GM11168 (cell line): Measurements from ENCODE around the gene AATK.

Experiments
- in situ Hi-C: fragments of 300-500 bp; cut with MboI; formaldehyde crosslinking; loops from one replicate; pipeline ENCODE4 v1.12.0; 2022; ENCODE audit warnings: low sequenced_read_pairs; ENCODE audit not compliant: unreplicated experiment

Gene AATK

DNA sequence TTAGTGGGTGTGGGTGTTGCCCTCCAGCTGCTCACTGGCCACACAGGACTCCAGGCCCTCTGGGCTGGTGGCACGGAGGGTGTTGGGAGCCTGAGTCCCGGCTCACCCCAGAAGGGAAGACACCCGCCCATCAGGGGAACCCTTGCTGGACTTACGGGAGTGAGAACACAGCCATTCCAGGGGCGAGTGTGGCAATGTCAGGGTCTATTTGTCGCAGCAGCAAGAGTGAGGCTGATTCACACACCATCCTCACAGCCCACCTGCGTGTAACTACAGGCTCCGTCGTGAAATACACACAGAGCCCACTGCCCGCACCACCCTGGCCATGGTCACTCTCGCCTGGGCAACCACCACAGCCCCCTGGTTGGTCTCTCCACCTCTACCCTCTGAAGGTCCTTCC lies 17.8 kb upstream of the AATK start:
- in situ Hi-C loops, result no loop called here

DNA sequence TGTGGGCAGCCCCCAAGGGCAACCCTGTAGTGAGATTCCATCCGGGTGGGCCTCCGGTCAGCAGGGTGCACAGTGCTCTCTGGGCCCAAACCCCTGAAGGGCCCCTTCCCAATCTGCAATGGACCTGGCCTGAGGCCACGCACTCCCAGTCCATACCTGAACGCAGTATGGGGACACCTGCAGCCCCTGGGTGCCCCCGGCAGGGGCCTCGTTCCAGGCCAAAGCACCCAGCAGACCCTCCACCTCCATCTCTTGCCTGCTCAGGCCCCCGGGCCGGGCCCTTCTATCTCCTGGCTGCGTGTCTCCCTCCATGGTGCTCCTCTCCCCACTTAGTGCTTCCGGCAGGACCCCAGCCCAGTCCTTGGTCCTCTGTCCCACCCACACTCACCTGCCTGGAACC lies 17.3 kb upstream of the AATK start:
- in situ Hi-C loops, result no loop called here

DNA sequence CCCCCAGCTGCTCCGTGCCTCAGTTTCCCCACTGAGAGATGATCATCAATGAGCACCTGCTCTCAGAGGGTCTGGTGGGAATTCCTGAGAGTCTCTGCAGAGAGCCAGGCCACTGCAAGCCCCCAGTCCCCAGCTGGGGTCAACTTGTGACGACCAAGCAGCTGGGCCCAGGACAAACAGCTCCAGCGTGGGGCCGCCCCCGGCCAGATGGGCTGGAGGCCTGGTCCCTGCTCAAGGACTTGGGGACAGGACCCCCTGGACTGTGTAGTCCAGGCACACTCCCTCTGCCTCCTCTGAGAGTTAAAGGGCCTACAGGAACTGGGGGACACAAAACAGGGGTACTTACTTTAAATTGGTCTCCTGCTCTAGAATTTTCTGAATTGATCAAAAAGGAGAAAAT lies 16.6 kb upstream of the AATK start:
- in situ Hi-C loops, result no loop called here

DNA sequence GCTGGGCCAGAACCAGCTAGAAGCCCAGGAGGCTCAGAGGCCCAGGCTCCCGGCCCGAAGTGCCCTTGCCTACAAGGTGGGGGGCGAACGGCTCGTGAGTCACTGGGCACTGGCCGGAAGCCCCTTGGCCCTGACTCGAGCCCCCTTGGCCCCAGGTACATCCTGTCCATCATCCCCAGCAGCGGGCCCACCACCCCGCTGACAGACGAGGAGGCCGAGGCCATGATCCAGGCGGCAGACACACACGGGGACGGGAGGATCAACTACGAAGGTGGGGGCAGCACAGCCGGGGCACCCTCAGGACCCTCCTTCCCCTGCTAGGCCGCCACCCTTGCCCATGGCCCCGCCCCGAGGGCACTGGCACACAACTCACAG lies 15.8 kb upstream of the AATK start:
- in situ Hi-C loops, result no loop called here

DNA sequence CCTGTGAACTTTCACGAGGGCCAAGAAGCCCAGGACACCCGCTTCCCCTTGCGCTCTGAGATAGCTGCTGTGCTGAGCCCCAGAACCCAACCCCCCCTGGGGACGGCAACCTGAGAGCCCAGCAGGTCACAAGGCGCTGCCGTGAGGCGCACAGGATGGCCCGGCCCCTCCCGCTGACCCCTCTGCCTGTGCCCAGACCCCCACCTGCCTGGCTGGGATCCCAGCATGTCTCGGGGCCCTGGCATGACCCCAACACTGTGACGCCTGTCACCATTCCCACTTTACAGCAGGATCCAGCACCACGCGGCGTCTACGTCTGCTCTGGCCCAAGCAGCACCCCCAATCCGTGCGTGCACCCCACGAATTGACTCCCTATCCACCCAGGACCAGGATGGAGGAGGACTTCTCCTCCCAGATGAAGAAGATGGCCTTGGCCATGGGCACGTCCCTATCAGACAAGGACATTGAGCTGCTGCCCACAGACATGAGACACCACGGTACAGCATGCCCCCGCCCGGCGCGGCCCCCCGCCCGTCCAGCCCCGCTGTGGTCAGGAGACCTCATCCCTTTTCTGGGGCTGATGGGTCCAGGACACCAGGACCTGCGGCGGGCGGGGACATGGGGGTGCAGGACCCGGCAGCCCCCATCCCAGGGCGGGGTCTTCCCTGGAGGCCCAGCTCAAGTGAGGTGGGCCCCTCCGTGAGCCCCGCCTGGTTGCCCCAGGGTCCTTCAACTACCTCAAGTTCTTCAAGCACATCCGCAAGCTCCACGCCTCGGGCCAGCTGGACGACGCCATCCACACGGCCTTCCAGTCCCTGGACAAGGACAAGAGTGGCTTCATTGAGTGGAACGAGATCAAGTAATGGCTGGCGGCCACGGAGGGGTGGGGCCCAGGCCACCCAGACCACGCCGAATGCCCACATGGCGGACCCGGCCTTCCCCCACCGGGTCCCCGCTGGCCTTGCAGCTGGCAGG lies 15.1 kb upstream of the AATK start:
- in situ Hi-C loops, result no loop called here

DNA sequence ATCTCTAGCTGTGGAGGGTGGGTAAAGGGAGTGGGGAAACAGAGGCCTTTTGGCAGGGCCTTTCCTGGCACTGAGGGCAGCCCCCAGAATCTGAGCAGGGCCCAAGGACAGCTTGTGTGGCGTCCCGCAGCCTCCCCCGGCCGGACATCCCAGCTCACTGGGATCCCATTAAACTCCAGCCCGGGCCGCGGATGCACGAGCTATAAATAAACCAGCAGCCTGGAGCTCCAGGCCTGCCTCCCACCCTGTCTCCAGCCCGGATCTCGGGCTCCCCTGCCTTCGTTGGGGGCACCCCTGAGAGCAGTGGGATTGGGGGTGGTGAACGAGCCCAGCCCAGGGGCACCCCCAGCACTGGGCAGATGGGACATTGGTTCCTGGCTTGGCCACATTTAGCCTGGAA lies 13.8 kb upstream of the AATK start:
- in situ Hi-C loops, result no loop called here

DNA sequence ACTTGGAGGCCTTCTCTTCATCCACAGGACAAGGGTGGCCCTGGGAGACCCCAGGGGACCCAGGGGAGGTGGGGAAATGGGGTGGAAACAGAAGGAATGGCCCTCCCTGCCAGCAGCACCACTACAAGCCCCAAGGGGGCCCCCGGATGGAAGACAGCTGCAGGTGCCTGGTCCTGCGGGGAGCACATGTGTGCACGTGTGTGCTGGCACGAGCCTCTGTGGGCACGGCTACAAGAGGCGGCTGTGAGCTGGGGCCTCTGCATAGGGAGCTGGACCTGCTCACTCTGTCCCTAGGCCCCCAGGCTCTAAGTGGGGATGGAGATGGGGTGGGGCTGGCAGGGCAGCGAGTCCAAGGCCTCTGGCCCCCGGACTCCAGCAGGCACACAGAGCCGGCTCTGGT lies 13.2 kb upstream of the AATK start:
- in situ Hi-C loops, result no loop called here

DNA sequence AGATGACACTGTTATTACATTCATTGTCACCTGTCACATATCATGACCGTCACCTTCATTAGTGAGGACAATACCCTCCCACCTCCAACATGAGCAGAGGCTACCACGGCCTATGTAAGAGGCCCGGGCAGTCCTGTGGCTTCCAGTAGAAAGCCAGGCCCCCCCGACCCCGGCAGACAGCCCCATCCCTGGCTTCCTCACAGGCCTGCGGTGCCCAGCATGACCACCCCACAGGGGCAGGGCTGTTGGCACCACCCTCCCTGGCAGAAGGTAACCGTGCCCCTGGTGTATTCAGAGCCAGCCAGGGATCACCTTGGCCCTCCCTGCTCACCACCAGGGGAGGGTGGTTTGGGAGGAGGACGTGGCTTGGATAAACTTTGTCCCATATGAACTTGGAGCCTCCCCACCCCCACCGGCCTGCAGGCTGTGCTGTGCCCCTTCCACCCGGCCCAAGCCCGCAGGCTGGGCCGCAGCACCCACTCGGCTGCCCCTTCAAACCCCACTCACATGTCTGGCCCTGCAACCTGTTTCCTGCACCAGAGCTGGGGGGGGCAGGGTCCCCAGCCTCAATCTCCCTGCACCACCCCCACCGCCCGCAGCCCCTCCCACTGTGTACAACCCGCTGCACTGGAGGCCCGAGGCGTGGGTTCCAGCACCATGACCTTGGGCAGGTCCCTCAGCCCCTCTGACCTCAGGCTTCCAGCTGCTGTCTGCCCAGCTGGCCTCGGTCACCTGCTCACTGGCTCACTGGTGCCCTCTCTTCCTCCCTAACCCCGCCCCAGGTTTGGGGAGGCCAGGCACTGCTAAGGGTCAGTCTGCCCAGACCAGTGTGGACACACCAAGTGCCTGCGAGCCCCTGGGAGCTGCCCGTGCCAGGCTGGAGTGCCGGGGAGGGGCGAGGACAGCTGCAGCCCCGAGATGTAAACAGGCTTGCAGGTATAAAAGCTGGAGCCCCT lies 12.4 kb upstream of the AATK start:
- in situ Hi-C loops, result no loop called here

DNA sequence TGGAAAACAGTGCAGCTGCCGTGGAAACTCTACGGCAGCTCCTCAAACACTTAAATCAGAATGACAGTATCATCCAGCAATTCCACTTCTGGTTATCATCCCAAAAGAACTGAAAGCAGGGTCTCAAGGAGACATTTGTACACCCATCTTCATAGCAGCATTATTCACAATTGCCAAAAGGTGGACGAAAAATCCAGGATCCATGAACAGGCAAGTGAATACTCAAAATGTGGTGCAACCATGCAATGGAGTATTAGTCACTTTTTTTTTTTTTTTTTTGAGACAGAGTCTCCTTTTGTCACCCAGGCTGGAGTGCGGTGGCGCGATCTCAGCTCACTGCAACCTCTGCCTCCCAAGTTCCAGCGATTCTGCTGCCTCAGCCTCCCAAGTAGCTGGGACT lies 10.6 kb upstream of the AATK start:
- in situ Hi-C loops, result no loop called here

DNA sequence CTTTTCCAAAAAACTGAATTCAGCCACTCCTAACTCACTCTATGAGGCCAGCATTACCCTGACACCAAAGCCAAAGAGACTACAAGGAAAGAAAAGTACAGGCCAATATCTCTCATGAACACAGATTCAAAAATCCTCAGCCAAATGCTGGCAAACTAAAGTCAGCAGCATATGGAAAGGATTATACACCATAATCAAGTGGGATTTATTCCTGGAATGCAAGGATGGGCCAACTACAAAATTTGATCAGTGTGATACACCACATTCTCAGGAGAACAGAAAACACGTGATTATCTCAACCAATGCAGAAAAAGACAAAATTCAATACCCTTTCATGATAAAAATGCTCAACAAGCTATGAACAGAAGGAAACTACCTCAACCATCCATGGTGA lies 7.7 kb upstream of the AATK start:
- in situ Hi-C loops, result no loop called here

DNA sequence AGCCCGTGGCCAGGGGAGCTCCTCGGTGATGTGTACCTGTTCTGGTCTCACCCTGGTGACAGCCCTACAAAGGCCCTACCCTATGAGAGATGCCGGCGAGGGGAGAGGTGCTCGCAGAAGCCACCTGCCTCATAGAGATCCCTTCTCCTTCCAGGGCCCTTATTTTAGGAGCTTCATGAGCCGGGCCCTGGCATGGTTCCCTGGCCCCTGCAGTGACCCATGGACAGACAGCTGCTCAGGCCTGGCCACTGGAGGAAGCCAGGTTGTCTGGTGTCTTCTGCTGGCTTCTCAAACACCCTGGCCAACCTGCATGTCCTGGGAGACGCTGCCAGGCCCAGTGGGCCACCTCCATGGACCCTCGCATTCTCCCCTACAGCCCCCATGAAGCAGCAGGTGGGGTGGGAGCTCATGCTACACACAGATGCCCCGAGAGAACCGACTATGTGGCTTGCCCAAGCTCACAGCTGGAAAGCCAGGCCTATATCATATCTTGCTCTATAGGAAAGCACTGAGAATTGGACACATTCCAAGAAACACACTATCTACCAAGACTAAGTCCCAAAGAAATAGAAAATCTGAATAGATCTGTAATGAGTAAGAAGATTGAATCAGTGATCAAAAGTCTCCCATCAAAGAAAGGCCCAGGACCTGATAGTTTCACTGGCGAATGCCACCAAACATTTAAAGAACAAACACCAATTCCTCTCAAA lies 7.2 kb upstream of the AATK start:
- in situ Hi-C loops, result no loop called here

DNA sequence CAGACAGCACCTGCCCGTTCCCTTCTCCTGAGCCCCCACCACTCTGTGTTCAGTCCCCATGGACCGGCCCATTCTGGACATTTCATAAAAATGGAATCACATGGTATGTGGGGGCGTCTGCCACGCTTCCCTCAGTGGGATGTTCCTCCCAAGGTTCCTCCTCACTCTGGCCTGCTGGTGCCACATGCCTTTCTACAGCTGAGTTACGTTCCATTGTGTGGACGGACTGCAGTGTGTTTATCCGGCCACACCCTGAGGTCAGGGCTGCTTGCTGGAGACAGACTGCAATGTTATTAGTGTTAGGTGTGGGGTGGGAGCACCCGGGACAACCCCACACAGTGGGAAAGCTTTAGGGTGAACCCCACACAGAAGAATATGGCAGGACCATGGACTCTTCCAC lies 5.9 kb upstream of the AATK start:
- in situ Hi-C loops, result no loop called here

DNA sequence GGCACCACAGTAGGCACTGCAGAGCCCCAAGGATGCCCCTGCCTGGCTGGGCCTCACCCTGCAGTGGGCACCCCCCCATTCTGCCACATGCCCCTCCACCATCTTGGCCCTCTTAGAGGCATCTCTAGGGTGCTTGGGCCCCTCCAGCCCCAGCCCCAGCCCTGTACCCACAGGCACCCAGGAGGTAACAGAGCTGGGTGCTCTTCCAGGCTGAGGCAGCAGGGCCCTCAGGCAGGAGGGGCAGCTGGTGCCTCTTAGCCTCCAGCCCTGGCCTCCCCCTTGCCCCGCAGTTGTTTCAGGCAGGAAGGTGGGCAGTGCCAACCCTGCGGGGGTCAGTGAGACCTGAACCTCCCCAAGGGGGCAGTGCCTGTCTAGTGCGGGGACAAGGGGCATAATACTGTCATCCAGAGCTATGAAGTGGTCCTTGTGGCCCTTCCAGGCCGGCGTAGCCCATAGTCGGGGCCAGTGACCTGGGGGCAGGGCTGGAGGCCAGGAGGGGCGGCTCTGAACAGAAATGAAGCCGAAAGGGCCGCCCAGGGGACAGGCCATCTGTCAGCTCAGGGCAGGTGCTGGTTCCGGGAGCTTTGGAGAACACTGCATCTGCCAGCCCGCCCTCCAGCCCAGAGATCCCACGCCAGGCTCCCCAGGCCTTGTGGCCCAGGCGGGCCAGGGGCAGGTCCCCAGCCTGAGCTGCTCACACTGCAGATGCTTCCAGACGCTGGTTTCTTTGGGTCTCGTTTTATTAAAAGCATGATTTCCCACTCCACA lies 4.9 kb upstream of the AATK start:
- in situ Hi-C loops, result no loop called here

DNA sequence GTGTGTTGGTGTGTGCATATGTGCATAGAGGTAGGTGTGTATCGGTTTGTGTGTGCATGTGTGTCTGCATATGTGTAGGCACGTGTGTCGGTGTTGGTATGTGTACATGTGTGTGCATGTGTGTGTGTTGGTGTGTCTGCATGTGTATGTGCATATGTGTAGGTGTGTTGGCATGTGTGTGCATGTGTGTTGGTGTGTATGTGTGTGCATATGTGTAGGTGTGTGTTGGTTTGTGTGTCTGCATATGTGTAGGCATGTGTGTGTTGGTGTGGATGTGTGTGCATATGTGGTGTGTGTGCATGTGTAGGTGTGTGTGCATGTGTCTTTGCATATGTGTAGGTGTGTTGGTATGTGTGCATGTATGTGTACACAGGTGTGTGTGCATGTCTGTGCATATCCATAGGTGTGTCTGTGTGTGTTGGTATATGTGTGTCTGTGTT lies 3.9 kb upstream of the AATK start:
- in situ Hi-C loops, result no loop called here

DNA sequence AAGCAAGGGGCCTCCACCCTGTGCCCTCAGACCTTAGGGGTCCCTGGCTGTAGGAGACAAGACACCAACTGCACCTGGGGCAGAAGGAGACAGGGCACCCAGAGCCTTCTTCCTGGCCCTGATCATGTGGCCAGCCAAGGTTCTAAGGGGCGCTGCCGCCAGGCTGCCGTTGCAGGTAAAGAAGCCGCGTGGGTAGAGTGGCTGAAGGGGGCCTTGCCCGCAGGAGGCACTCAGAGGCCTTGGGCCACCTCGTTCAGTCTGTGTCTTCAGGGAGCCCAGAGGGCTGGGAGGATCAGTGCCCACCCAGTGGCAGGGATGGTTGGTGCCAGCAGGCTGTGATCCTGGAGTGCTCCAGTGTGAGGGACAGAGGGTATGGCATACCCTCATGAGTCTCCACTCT lies 1.6 kb upstream of the AATK start:
- in situ Hi-C loops, result no loop called here

DNA sequence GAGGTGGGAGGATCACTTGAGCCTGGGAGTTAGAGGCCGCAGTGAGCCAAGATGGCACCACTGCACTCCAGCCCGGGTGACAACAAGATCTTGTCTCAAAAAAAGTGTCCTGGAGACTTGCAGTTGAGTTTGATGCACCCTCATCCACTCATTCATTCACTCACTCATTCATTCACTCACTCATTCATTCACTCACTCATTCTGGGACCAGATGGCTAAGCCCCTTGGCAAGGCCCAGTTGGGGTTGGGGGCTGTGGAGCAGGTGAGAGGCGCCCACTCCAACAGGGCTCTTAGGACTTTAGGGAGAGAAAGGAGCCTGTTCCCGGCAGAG lies 1.1 kb upstream of the AATK start:
- in situ Hi-C loops, result no loop called here

DNA sequence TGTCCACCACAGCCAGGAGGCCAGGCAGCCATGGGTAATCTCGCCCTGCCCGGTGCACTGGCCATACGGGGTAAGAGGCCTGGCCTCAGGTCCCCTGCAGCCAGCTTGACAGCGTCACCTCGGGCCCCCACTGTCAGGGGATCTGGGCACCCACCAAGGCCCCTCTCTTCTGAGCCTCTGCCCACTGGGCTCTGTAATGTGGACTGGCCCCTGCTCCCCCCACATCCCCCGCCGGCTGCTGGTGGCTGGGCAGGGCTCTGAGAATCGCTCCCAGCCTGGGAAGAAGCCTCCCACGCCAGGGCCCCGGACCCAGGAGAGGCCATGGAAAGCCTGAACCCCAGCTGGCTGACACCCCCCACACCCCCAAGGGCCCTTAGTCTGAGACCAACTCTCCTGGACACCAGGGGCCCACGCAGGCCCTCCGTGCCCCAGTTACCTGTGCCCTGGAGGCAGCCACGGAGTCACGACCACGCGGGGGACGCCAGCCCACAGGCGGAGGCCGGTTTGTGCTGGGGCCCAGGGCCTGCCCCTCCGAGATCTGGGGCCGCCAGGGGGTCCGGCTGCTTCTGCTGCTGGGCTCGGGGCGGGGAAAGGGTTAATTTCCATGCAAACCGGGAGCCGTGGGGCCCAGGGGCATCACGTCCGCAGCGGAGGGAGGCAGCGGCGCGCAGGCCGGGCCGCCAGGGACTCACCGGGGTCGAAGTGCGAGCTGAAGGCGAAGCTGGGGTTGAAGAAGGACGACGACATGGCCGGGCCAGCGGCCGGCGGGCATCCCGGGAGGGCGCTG lies 582 bp downstream of the AATK start, which contains the start of gene PVALEF:
Gene PVALEF (plus strand): TSS at position 262 of the 787 bp plus-strand sequence. CDS start 15,720 bp downstream, outside the sequence.
- in situ Hi-C loops, result no loop called here

DNA sequence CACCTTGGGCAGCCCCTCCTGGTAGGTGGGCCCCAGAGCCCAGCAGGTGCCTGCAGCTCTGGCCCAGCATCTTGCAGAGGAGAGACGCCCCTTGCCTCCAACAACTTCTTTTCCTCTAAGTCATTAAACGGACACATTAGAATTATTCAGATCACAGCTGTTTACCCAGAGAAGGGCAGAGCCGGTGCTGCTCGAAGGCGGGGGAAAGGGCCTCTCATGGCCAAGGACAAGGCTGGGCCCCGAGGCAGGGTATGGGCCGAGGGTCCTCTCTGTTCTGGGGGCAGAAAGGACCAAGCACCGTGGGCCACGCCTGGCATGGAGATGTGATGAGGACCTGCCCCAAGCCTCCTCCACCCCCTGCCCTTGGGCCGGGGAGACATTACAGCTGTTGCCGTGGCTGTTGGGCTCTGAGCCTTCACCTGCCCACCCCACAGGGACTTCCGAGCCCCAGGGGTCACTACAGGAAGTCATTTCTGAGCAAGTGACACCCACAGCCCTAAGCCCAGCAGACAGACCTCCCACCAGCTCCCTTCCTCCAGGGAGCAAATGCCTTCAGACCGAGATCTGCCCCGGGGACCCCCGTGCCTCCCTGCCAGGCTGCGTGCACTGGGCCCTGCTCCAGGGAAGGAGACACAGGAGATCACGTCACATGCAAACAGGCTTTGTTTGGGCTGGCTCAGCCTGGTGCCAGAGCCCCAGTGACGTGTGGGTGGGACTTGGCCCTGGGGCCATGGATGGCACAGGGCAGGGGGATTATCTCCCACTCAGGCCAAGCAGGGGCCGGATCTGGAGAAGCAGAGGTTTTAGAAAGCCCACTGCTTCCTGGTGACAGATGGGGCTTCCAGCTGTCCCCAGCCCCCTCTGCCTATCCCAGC lies 1.4 kb downstream of the AATK start:
- in situ Hi-C loops, result no loop called here
